Measurements from ENCODE around the gene AGA. TPM values are rescaled to one million over a fixed set of nuclear protein-coding genes. Genes with fewer than 3 reads are reported as not detected.

AGA gene
- total RNA-seq, 1 experiment from 2014 or later = 7.6 TPM

DNA sequence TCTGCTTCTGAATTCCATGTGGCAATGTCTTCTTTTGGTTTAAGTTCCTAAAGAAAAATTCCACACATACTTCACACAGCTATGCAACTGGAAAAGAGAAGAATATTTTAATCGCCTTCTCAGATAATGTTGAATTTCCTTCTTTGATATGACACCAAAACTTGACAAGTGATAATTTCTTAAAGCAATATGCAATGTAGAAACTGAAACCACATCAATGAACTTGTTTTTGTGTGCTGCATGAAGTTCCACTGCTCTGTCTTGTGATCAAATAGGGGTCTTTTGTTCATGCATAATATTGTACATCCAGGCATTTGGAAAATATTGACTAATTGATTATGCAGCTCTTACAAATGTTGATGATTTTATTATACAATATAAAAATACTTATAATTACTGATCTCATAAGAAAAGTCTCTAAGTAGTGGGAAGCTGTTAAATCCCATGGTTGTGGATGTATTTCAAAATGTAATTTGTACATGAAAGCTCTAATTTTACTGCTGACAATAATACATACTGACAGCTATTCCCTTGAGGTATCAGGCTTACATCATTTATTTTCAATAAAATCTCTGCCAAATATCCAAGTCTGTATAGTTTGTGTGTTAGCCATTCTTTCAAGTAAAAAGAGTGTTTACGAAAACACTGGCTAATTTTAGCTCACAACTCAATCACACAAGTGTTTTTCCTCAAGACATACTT, 56.5 kb downstream of the AGA start:
- no peak for TF ChIP-seq ELF1 (IDR thresholded peaks at IDR 0.05; ENCODE audit: borderline replicate concordance, low read depth)
- TF ChIP-seq TCF7L2 (IDR thresholded peaks at IDR 0.05; ENCODE audit: borderline replicate concordance, extremely low read depth, insufficient read depth, insufficient read length) = no peak
- TF ChIP-seq ZBTB33 (IDR thresholded peaks at IDR 0.05; ENCODE audit: extremely low read depth, insufficient replicate concordance, low read length) = no peak
- no peak for TF ChIP-seq ZNF274 (IDR thresholded peaks at IDR 0.05; ENCODE audit: low read depth, low read length)
- no peak for TF ChIP-seq CBX3 (IDR thresholded peaks at IDR 0.05; ENCODE audit: low read depth)
- no peak for TF ChIP-seq POLR2AphosphoS5 (IDR thresholded peaks at IDR 0.05; ENCODE audit: low read depth, low read length)
- no peak for TF ChIP-seq CTCF (IDR thresholded peaks at IDR 0.05 in 2 of 3, conservative IDR thresholded peaks at IDR 0.05 in 1 of 3; ENCODE audit: borderline replicate concordance in 1 of 3, insufficient read depth in 1 of 3, low read depth in 2 of 3, low read length in 2 of 3)
- no peak for TF ChIP-seq JUND (IDR thresholded peaks at IDR 0.05)
- TF ChIP-seq SP1 (IDR thresholded peaks at IDR 0.05; ENCODE audit: low read depth) = no peak
- TF ChIP-seq POLR2A (IDR thresholded peaks at IDR 0.05; ENCODE audit: borderline replicate concordance, extremely low read depth, insufficient read depth, insufficient read length) = no peak
- TF ChIP-seq SRF (IDR thresholded peaks at IDR 0.05; ENCODE audit: low read depth) = no peak
- TF ChIP-seq EZH2phosphoT487 (IDR thresholded peaks at IDR 0.05; ENCODE audit: borderline replicate concordance) = no peak
- TF ChIP-seq ATF3 (IDR thresholded peaks at IDR 0.05) = no peak
- no peak for TF ChIP-seq ZFX (IDR thresholded peaks at IDR 0.05)
- TF ChIP-seq, protein P1, sequence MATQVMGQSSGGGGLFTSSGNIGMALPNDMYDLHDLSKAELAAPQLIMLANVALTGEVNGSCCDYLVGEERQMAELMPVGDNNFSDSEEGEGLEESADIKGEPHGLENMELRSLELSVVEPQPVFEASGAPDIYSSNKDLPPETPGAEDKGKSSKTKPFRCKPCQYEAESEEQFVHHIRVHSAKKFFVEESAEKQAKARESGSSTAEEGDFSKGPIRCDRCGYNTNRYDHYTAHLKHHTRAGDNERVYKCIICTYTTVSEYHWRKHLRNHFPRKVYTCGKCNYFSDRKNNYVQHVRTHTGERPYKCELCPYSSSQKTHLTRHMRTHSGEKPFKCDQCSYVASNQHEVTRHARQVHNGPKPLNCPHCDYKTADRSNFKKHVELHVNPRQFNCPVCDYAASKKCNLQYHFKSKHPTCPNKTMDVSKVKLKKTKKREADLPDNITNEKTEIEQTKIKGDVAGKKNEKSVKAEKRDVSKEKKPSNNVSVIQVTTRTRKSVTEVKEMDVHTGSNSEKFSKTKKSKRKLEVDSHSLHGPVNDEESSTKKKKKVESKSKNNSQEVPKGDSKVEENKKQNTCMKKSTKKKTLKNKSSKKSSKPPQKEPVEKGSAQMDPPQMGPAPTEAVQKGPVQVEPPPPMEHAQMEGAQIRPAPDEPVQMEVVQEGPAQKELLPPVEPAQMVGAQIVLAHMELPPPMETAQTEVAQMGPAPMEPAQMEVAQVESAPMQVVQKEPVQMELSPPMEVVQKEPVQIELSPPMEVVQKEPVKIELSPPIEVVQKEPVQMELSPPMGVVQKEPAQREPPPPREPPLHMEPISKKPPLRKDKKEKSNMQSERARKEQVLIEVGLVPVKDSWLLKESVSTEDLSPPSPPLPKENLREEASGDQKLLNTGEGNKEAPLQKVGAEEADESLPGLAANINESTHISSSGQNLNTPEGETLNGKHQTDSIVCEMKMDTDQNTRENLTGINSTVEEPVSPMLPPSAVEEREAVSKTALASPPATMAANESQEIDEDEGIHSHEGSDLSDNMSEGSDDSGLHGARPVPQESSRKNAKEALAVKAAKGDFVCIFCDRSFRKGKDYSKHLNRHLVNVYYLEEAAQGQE (IDR thresholded peaks at IDR 0.05; ENCODE audit: low read depth) = no peak
- no peak for TF ChIP-seq SIN3A (IDR thresholded peaks at IDR 0.05; ENCODE audit: low read depth)
- TF ChIP-seq EZH2 (IDR thresholded peaks at IDR 0.05) = no peak
- TF ChIP-seq RAD21 (IDR thresholded peaks at IDR 0.05; ENCODE audit: low read depth) = no peak
- TF ChIP-seq, protein P2, sequence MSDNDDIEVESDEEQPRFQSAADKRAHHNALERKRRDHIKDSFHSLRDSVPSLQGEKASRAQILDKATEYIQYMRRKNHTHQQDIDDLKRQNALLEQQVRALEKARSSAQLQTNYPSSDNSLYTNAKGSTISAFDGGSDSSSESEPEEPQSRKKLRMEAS (IDR thresholded peaks at IDR 0.05) = no peak
- POLR2A ChIA-PET = interaction anchor here (0.9 kb wide), 1 partner anchor 10 kb away, joined by 3 read pairs; no protein-coding TSS in a partner anchor
- H3K9me3 ChIP-seq (ENCODE audit: control insufficient read depth in 1 of 2, insufficient read depth in 1 of 2, low read depth in 1 of 2, low read length in 2 of 2) = no peaks in the 10 kb centered on the region
- no TSS peak for BruUV-seq (replicated peaks)
- RAD21 ChIA-PET (ENCODE audit: low non-redundant PET in 1 of 2, low total read pairs in 2 of 2, uncharacterized antibody in 2 of 2, unreplicated experiment in 2 of 2) = no interaction called here
- no peaks in the 10 kb centered on the region for H4K20me1 ChIP-seq (ENCODE audit: insufficient read depth)
- no peak overlapping the region for H3K27ac ChIP-seq (ENCODE audit: low read depth, low read length)
- H3K4me3 ChIP-seq (replicated peaks in 1 of 2; ENCODE audit: low read depth in 1 of 2, low read length in 2 of 2) = no peak overlapping the region
- H3K4me2 ChIP-seq (ENCODE audit: low read length) = no peak overlapping the region
- no peak overlapping the region for H2AFZ ChIP-seq (ENCODE audit: low read depth, low read length, poor library complexity, severe bottlenecking)
- ATAC-seq (no peak), DNase-seq (ENCODE audit: low read depth, low spot score) (no peak)
- H3K9me2 ChIP-seq (ENCODE audit: insufficient read depth) = no peaks in the 10 kb centered on the region
- H3K79me2 ChIP-seq (ENCODE audit: insufficient read depth, low read length) = no peaks in the 10 kb centered on the region
- CTCF ChIA-PET = no interaction called here
- no peaks in the 10 kb centered on the region for H3K4me1 ChIP-seq (ENCODE audit: control insufficient read depth in 1 of 2, insufficient read depth in 2 of 2, low read length in 2 of 2)
- H3K36me3 ChIP-seq (ENCODE audit: control insufficient read depth in 1 of 2, insufficient read depth in 2 of 2, low read length in 2 of 2) = no peaks in the 10 kb centered on the region
- no peaks in the 10 kb centered on the region for H3K27me3 ChIP-seq (ENCODE audit: insufficient read depth, low read length)
- no peak overlapping the region for H3K9ac ChIP-seq (ENCODE audit: low read length)
- intact Hi-C loops (cut with micrococcal nuclease) = no loop called here
